ENCODE measurements around the gene IL31RA. TPM values are rescaled to one million over a fixed set of nuclear protein-coding genes. Genes with fewer than 3 reads are reported as not detected.

Gene IL31RA
- total RNA-seq, 1 experiment from 2014 or later, result 0.24 TPM

DNA sequence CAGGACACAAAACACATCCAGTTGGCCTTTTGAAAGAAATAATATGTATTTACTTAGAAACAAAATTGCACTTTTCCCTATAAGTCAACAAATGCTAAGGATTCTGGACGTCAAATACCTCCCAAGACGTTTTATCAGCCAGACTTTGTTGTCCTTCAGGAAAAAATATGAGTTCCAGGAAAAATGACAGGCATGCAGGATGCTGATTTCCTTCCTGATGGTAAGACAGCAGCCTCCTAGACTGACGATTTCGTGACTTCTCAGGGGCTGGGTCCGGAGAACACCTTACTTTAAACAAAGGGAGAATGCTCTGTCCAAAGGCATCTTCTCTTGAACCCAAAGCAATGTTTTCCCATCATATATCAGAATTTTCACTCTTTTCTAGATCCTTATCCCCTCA lies 74.6 kb downstream of the IL31RA start:
- Histone ChIP-seq H3K4me1 (ENCODE audit: insufficient read depth, low read length, poor library complexity, severe bottlenecking) (no peaks in the 10 kb centered on the region), H3K4me3 (ENCODE audit: low read depth, low read length, poor library complexity, severe bottlenecking) (no peak overlapping the region), H3K27me3 (replicated peaks; ENCODE audit: insufficient read depth, low read depth, low read length, poor library complexity) (no peaks in the 10 kb centered on the region), H3K27ac (ENCODE audit: low read depth, low read length, poor library complexity, severe bottlenecking) (no peak overlapping the region), H3K9me3 (ENCODE audit: low read depth, low read length, poor library complexity, severe bottlenecking) (no peaks in the 10 kb centered on the region), H3K36me3 (ENCODE audit: insufficient read depth, low read length, poor library complexity, severe bottlenecking) (no peaks in the 10 kb centered on the region)
- DNase-seq (ENCODE audit: low spot score), result no peak
- ChIA-PET CTCF (no interaction called here), POLR2A (ENCODE audit: low non-redundant PET) (no interaction called here)
- intact Hi-C loops (cut with micrococcal nuclease; ENCODE audit: unreplicated experiment), result loop anchor here (10.0 kb wide), 1 partner anchor 201 kb away; no protein-coding TSS in a partner anchor
- TF ChIP-seq, protein P1, sequence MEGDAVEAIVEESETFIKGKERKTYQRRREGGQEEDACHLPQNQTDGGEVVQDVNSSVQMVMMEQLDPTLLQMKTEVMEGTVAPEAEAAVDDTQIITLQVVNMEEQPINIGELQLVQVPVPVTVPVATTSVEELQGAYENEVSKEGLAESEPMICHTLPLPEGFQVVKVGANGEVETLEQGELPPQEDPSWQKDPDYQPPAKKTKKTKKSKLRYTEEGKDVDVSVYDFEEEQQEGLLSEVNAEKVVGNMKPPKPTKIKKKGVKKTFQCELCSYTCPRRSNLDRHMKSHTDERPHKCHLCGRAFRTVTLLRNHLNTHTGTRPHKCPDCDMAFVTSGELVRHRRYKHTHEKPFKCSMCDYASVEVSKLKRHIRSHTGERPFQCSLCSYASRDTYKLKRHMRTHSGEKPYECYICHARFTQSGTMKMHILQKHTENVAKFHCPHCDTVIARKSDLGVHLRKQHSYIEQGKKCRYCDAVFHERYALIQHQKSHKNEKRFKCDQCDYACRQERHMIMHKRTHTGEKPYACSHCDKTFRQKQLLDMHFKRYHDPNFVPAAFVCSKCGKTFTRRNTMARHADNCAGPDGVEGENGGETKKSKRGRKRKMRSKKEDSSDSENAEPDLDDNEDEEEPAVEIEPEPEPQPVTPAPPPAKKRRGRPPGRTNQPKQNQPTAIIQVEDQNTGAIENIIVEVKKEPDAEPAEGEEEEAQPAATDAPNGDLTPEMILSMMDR (conservative IDR thresholded peaks at IDR 0.05; ENCODE audit: low read depth, low read length), result no peak
- TF ChIP-seq EZH2 (IDR thresholded peaks at IDR 0.05; ENCODE audit: borderline replicate concordance, low read depth, low read length, poor library complexity, severe bottlenecking), result no peak
- BruUV-seq (replicated peaks), result no TSS peak

DNA sequence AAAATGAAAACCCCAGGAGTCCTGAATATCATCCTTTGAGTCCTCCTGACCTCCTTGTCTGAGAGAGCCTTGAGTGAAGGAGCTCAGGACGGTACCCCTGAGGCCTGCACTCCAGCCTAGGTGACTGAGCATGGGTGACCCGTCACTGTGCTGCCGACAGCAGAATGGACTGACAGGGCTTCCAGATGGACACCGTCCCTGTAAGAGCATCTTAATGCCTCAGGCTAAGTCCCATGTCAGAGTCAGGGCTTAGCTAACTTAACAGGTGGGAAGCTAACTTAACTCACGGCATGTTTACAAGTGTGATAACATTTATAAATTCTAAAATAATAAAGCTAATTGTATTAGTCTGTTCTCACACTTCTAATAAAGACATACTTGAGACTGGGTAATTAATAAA lies 75.3 kb downstream of the IL31RA start:
- CTCF ChIA-PET, result no interaction called here
- intact Hi-C loops (cut with micrococcal nuclease; ENCODE audit: unreplicated experiment), result loop anchor here (10.0 kb wide), 1 partner anchor 202 kb away; no protein-coding TSS in a partner anchor

DNA sequence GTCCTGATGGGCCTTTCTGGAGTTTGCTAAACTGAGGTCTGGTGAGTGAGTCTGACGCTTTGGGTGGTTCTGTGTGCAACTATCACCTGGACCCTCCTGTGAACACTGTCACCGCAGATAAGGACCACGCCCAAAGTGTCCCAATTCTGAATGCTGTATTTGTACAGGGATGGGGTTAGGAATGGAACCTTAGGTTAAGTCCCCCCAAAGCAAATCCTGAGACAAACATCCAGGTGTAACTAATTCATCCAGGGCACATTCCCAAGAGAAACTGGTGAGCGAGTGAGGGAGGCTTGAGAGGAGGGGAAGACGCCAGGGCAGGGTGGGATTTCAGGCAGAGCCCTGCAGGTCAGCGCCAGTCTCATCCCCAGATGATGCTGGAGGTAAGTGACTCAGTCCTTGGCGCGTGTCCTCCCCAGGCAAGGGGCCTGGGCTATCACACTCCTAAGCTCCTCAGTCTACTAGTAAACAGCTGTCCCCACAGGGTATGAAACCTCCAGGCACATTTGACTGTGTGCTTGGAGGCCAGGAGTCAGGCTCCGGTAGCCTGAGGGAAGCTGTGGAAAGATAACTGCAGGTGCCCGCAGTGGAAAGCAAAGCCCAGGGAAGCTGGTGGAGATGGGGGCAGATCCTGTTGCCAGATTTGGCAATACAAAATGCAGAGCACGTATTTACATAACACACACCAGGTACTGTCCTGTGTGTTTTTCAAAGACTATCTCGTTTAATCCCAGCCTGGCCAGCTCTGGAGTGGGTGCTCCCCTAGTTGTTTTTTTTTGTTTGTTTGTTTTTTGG lies 76.9 kb downstream of the IL31RA start:
- TF ChIP-seq, protein P1 (conservative IDR thresholded peaks at IDR 0.05; ENCODE audit: low read depth, low read length), result no peak
- TF ChIP-seq EZH2 (IDR thresholded peaks at IDR 0.05; ENCODE audit: borderline replicate concordance, low read depth, low read length, poor library complexity, severe bottlenecking), result no peak
- Histone ChIP-seq H3K9me3 (ENCODE audit: low read depth, low read length, poor library complexity, severe bottlenecking) (no peaks in the 10 kb centered on the region), H3K36me3 (ENCODE audit: insufficient read depth, low read length, poor library complexity, severe bottlenecking) (no peaks in the 10 kb centered on the region), H3K27me3 (replicated peaks; ENCODE audit: insufficient read depth, low read depth, low read length, poor library complexity) (no peaks in the 10 kb centered on the region), H3K4me1 (ENCODE audit: insufficient read depth, low read length, poor library complexity, severe bottlenecking) (no peaks in the 10 kb centered on the region), H3K4me3 (ENCODE audit: low read depth, low read length, poor library complexity, severe bottlenecking) (no peak overlapping the region), H3K27ac (ENCODE audit: low read depth, low read length, poor library complexity, severe bottlenecking) (no peak overlapping the region)
- BruUV-seq (replicated peaks), result no TSS peak
- DNase-seq (ENCODE audit: low spot score), result no peak
- CTCF ChIA-PET, result no interaction called here
- POLR2A ChIA-PET (ENCODE audit: low non-redundant PET), result no interaction called here
- intact Hi-C loops (cut with micrococcal nuclease; ENCODE audit: unreplicated experiment), result loop anchor here (10.0 kb wide), 1 partner anchor 203 kb away; no protein-coding TSS in a partner anchor

More for the DNA sequence above, 75.3 kb downstream of the IL31RA start:
- TF ChIP-seq EZH2 (IDR thresholded peaks at IDR 0.05; ENCODE audit: borderline replicate concordance, low read depth, low read length, poor library complexity, severe bottlenecking), result no peak
- TF ChIP-seq, protein P1 (conservative IDR thresholded peaks at IDR 0.05; ENCODE audit: low read depth, low read length), result no peak
- no peaks in the 10 kb centered on the region for H3K4me1 ChIP-seq (ENCODE audit: insufficient read depth, low read length, poor library complexity, severe bottlenecking)
- no peak overlapping the region for H3K4me3 ChIP-seq (ENCODE audit: low read depth, low read length, poor library complexity, severe bottlenecking)
- no peaks in the 10 kb centered on the region for H3K36me3 ChIP-seq (ENCODE audit: insufficient read depth, low read length, poor library complexity, severe bottlenecking)
- H3K27me3 ChIP-seq (replicated peaks; ENCODE audit: insufficient read depth, low read depth, low read length, poor library complexity), result no peaks in the 10 kb centered on the region
- DNase-seq (ENCODE audit: low spot score), result no peak
- POLR2A ChIA-PET (ENCODE audit: low non-redundant PET), result interaction anchor here (0.6 kb wide), 1 partner anchor 10 kb away, joined by 3 read pairs; no protein-coding TSS in a partner anchor
- H3K27ac ChIP-seq (ENCODE audit: low read depth, low read length, poor library complexity, severe bottlenecking), result no peak overlapping the region
- BruUV-seq (replicated peaks), result no TSS peak
- no peaks in the 10 kb centered on the region for H3K9me3 ChIP-seq (ENCODE audit: low read depth, low read length, poor library complexity, severe bottlenecking)
